GM19328 (cell line): Measurements from ENCODE around the gene TTLL12.

ENCODE experiments used
- ATAC-seq: cut with Tn5 transposase; IDR thresholded peaks from one replicate; pipeline ENCODE4 v1.9.1; 2021; ENCODE audit warnings: mild to moderate bottlenecking, moderate library complexity; ENCODE audit not compliant: unreplicated experiment

The TTLL12 gene

GRCh38 chr22:43216738-43217137 lies 29.8 kb upstream of the TTLL12 start:
- ATAC-seq = no peak

DNA sequence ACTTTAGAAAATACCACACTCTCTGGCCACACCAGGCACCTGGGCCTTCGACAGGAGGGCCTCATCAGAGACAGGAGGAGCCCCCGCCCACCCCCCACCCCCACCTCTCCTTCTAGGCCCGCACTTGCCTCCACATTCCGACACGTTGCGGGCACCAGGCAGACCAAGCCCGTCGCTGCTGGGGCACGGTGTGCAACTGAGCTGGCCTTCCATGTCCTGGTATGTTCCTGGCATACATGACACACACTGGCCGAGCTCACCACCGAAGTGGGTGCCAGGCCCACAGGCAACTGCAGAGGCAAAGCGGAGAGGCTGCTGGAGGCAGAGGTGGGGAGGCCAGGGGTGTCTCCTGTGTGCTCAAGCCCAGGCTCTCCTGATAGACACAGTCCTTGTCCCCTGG lies 27.0 kb upstream of the TTLL12 start:
- no peak for ATAC-seq

DNA sequence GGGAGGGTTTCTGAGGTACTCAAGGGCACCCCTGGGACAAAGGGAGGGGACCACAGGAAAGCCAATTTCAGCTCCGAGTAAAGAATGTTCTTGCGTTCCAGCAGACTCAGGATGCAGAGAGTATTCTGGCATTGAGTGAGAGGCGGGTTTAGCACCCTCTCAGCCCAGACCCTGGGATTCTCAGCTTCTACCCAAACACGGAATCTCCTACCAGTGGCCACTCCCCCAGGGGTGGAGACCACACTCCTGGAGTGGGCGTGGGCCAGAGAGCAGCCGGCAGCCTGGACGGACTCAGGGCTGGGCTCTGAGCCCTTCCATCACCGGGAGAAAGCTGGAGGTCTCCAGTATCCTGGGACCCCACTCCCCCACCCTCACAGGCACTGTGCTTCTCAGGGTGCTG lies 26.1 kb upstream of the TTLL12 start:
- ATAC-seq = no peak

DNA sequence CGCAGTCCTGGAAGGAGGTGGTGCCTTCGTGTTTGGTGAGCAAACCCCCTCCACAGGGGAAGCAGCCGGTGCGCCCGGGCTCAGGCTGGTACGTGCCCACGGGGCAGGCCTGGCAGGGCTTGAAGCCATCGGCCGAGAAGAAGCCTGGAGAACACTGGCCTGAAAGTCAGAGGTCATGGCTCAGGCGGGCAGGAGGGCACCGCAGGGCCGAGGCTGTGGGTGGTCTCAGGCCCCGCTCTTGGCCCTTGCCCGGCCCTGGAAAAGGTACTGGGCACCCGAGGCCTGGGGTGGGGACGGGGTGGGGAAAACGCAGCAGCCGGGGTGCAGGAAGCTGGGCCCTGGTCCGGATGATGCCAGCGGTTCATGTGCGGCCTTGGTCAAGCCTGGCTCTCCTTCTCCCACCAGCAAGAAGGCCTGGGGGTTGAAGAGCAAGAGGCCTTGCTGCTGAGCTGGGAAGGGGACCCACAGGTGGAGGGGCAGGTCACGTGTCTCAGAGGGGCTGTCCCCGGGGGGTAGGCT lies 25.6 kb upstream of the TTLL12 start:
- no peak for ATAC-seq

GRCh38 chr22:43211941-43212433 lies 25.1 kb upstream of the TTLL12 start:
- no peak for ATAC-seq

GRCh38 chr22:43210631-43211515 lies 23.9 kb upstream of the TTLL12 start:
- ATAC-seq = no peak

GRCh38 chr22:43209971-43210370 lies 23.0 kb upstream of the TTLL12 start:
- ATAC-seq = no peak

DNA sequence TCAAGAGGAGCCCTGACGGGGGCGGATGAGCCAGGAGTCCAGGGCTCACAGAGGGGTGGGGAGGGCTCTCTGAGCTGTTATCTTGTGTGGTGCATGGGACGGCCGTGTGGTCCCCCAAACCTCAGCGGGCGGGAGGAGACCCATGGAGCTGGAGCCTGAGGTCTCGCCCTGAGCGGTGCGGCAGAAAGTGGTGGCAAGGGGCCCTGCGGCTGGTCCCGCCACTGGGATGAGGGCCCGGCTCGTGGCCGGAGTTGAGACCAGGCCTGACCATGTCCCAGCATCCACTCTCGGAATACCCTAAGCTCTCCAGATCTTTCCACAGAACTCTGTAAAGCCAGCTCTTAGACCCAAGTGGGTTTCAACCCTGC lies 22.6 kb upstream of the TTLL12 start:
- no peak for ATAC-seq

GRCh38 chr22:43208703-43209522 lies 22.0 kb upstream of the TTLL12 start:
- ATAC-seq = no peak

GRCh38 chr22:43207849-43208702 lies 21.1 kb upstream of the TTLL12 start:
- ATAC-seq = no peak

DNA sequence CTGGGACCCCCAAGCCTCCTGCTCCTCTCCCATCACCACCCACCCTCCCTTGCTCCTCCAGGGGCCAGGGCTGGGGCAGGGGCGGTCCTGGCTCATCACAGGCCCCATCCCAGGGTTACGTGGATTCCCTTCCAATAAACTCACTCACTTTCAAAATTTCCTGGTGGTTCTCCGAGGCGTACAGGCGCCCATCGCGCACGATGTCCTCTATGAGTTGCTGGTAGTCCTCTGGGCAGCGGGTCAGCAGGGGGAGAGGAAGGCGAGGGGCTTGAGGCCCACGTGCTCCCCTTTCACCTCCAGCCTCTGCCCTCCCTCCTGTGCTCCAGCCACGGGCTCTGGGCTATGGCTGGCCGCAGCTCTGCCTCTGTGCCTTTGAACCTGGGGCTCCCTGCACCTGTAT lies 20.5 kb upstream of the TTLL12 start:
- no peak for ATAC-seq

GRCh38 chr22:43206509-43207161 lies 19.7 kb upstream of the TTLL12 start:
- ATAC-seq = no peak

GRCh38 chr22:43205748-43206508 lies 19.0 kb upstream of the TTLL12 start:
- no peak for ATAC-seq

GRCh38 chr22:43205261-43205691 lies 18.3 kb upstream of the TTLL12 start:
- no peak for ATAC-seq

DNA sequence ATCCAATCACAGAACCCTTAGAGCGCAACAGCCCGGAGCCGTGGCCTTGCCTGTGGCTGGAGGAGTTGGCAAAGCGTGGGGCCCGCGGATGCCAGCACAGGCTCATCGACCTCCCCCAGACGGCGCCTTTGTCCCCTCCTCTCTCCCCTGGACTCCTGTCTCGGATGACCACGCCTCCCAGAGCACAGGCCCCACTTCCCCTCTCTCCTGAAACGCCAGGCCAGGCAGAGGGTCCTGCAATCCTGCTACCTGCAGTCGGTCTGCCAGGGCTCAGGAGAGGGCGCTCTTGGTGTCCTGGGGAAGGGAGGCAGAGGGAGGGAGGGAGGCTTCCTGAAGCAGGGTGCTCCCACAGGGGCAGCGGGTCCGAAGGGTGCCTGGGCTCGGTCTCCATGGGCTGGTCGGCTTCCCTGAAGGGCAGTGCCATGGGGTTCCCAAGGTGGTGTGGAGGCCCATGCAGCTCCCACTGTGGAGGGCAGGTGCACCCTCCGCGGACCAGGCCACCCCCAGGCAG lies 16.6 kb upstream of the TTLL12 start:
- no peak for ATAC-seq

GRCh38 chr22:43202756-43203410 lies 15.9 kb upstream of the TTLL12 start:
- ATAC-seq = no peak

DNA sequence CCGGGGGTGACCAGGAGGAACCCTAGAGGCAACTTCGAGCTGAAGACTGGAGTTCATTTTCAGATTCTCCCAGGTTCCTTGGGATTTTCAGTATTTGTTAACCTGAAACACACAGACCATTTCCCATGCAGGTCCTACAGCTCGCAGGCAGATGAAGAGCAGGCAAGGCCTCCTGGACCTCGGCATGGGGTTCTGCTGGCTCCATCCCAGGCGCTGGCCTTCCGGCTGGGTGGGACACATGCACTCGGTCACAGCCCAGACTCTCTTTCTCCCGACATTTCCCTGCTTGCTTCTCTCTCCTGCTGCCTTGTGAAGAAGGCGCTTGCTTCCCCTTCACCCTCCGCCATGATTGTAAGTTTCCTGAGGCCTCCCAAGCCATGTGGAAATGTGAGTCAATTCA lies 15.4 kb upstream of the TTLL12 start:
- ATAC-seq = no peak

DNA sequence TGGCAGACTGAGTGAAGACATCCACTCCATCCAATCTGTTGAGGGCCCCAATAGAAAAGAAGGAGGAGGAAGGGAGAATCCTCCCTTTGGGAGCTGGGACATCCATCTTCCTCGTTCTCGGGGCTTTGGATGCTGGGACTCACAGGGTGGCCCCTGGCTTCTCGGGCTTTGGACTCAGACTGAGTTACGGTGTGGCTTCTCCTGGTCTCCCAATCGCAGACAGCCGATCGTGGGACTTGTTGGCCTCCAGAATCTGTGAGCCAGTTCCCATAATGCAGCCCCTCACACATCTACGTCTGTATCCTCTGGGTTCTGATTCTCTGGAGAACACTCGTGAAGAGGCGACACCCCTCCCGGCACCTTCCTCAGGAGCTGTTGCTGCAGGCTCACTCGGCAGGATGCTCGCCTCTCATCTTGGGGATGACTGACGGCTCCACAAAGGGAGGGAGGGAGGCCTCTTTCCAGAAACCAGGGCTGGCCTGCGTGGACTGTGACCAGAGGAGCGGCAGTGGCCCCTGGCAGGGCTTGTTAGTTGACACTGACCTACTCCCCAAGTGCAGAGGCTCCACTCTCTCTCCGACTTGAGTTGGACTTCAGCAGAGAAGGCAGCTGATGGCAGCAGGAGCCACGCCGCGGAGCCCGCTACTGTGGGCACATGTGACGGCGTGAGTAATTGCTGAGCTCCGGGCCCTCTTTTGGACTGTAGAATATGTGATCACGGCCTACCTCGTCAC lies 14.7 kb upstream of the TTLL12 start:
- no peak for ATAC-seq
